Measurements from ENCODE around the gene RAB20. TPM values are rescaled to one million over a fixed set of nuclear protein-coding genes. Genes with fewer than 3 reads are reported as not detected.

The RAB20 gene
- total and polyA plus RNA-seq, 7 donors = 1.2 to 20.5 (median 2.9) TPM

GRCh38 chr13:110495376-110495775 lies 66.1 kb downstream of the RAB20 start:
- WGBS, 3 donors = 86 to 98% (median 87%) methylated on average over 3 of the region's 3 CpGs
- ATAC-seq (no peak), DNase-seq (no peak)
- Histone ChIP-seq H3K4me1 (peaks cover 5% of the 10 kb centered on the region), H3K27ac (no peak overlapping the region), H3K9me3 (no peaks in the 10 kb centered on the region), H3K4me3 (no peak overlapping the region), H3K36me3 (ENCODE audit: insufficient read depth in 1 of 2, low read depth in 1 of 2) (peaks cover 4 to 60% of the 10 kb centered on the region in 2 donors), H3K27me3 (ENCODE audit: insufficient read depth in 3 of 3, low read length in 2 of 3) (no peaks in the 10 kb centered on the region)
- TF ChIP-seq CTCF (IDR thresholded peaks at IDR 0.05) = no peak
- intact Hi-C loops (cut with DNase I) = no loop called here

- peaks cover under 1% of the 10 kb centered on the region for H3K4me1 ChIP-seq
- ATAC-seq (no peak), DNase-seq (no peak)
- 94 to 96% (median 95%) methylated on average over 9 of the region's 9 CpGs for WGBS, 3 donors
- H3K27me3 ChIP-seq (ENCODE audit: insufficient read depth in 3 of 3, low read length in 2 of 3) = no peaks in the 10 kb centered on the region
- TF ChIP-seq CTCF (IDR thresholded peaks at IDR 0.05) = no peak
- H3K27ac ChIP-seq = no peak overlapping the region
- intact Hi-C loops (cut with DNase I) = no loop called here
- H3K36me3 ChIP-seq (ENCODE audit: insufficient read depth in 1 of 2, low read depth in 1 of 2) = peaks cover 4 to 65% of the 10 kb centered on the region in 2 donors
- no peak overlapping the region for H3K4me3 ChIP-seq
- H3K9me3 ChIP-seq = no peaks in the 10 kb centered on the region
Measured at GRCh38 chr13:110493613-110494012, 67.9 kb downstream of the RAB20 start.

GRCh38 chr13:110492679-110493593 lies 68.6 kb downstream of the RAB20 start:
- 93 to 94% (median 93%) methylated on average over 30 of the region's 30 CpGs for whole genome bisulfite sequencing, 3 donors

GRCh38 chr13:110491869-110492678 lies 69.4 kb downstream of the RAB20 start:
- WGBS, 3 donors = 90 to 94% (median 91%) methylated on average over 24 of the region's 24 CpGs
- no peak overlapping the region for H3K27ac ChIP-seq

More at GRCh38 chr13:110492679-110493593, 68.6 kb downstream of the RAB20 start:
- H3K4me1 ChIP-seq = no peaks in the 10 kb centered on the region
- no peak for TF ChIP-seq CTCF (IDR thresholded peaks at IDR 0.05)
- no peak for ATAC-seq
- intact Hi-C loops (cut with DNase I) = no loop called here
- DNase-seq = no peak
- H3K27me3 ChIP-seq (ENCODE audit: insufficient read depth in 3 of 3, low read length in 2 of 3) = no peaks in the 10 kb centered on the region
- H3K9me3 ChIP-seq = no peaks in the 10 kb centered on the region
- peaks cover 4 to 65% of the 10 kb centered on the region in 2 donors for H3K36me3 ChIP-seq (ENCODE audit: insufficient read depth in 1 of 2, low read depth in 1 of 2)
- H3K4me3 ChIP-seq = no peak overlapping the region
- H3K27ac ChIP-seq = no peak overlapping the region

More at GRCh38 chr13:110491869-110492678, 69.4 kb downstream of the RAB20 start:
- H3K9me3 ChIP-seq = no peaks in the 10 kb centered on the region
- H3K4me3 ChIP-seq = no peak overlapping the region
- intact Hi-C loops (cut with DNase I) = no loop called here
- H3K27me3 ChIP-seq (ENCODE audit: insufficient read depth in 3 of 3, low read length in 2 of 3) = no peaks in the 10 kb centered on the region
- H3K36me3 ChIP-seq (ENCODE audit: insufficient read depth in 1 of 2, low read depth in 1 of 2) = peaks cover 4 to 65% of the 10 kb centered on the region in 2 donors
- no peaks in the 10 kb centered on the region for H3K4me1 ChIP-seq
- ATAC-seq (peak in 1 of 4 donors; percentile 40), DNase-seq (no peak)
- no peak for TF ChIP-seq CTCF (IDR thresholded peaks at IDR 0.05)
